Measurements from ENCODE around the gene RPSA.

The RPSA gene

GRCh38 chr3:39440316-39440715 is 33.8 kb downstream of the RPSA start:
- CTCF ChIA-PET: no interaction called here
- POLR2A ChIA-PET (ENCODE audit: low non-redundant PET): no interaction called here
- no peak for DNase-seq (ENCODE audit: low spot score)
- H3K27ac ChIP-seq: no peak overlapping the region
- TF ChIP-seq, protein P1, sequence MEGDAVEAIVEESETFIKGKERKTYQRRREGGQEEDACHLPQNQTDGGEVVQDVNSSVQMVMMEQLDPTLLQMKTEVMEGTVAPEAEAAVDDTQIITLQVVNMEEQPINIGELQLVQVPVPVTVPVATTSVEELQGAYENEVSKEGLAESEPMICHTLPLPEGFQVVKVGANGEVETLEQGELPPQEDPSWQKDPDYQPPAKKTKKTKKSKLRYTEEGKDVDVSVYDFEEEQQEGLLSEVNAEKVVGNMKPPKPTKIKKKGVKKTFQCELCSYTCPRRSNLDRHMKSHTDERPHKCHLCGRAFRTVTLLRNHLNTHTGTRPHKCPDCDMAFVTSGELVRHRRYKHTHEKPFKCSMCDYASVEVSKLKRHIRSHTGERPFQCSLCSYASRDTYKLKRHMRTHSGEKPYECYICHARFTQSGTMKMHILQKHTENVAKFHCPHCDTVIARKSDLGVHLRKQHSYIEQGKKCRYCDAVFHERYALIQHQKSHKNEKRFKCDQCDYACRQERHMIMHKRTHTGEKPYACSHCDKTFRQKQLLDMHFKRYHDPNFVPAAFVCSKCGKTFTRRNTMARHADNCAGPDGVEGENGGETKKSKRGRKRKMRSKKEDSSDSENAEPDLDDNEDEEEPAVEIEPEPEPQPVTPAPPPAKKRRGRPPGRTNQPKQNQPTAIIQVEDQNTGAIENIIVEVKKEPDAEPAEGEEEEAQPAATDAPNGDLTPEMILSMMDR (conservative IDR thresholded peaks at IDR 0.05; ENCODE audit: low read depth): no peak

DNA sequence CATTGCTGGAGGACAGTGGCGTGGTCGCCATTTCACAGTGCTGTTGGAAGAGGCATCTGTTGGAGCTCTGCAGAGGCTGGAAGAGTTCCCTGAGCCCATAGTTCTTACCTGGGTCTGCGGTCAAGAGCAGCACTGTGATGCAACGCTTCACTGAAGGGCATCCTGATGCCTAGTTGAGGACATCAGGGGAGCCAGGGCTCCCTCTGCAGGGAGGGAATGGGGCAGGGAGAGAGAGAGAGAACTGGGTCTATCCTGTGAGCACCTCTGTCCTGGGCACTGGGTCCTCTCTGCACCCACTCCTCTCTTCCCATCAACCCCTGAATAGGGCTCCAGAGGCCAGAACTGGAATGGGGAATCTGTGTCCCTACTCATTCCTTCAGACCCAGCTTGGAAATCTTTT is 37.0 kb downstream of the RPSA start:
- ChIA-PET POLR2A (ENCODE audit: low non-redundant PET) (no interaction called here), CTCF (interaction anchor here (0.6 kb wide), 1 partner anchor 8 kb away, joined by 3 read pairs; no protein-coding TSS in a partner anchor)
- TF ChIP-seq, protein P1 (conservative IDR thresholded peaks at IDR 0.05; ENCODE audit: low read depth): no peak
- H3K27ac ChIP-seq: no peak overlapping the region
- no peak for DNase-seq (ENCODE audit: low spot score)

- no peak for DNase-seq (ENCODE audit: low spot score)
- ChIA-PET POLR2A (ENCODE audit: low non-redundant PET) (no interaction called here), CTCF (no interaction called here)
- TF ChIP-seq, protein P1 (conservative IDR thresholded peaks at IDR 0.05; ENCODE audit: low read depth): no peak
- no peak overlapping the region for H3K27ac ChIP-seq
These were observed 39.4 kb downstream of the RPSA start for GRCh38 chr3:39445927-39446326.

DNA sequence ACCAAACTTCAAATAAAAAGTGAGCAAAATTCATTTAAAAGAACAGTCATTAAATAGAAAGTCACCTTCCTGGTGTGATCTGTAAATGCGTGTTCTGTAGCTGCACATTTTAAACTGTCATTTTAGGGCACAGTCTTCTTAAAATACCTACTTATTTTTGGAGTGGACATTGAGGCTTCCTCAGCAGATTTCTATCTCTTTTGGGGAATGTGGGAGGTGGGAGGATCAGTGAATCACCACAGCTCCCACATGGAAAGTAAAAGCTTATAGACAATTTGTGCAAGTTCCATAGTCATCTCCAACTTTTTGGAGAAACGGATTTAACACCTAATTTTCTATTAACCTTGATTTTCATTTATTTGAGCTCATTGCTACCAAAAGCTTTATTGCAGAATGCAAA is 39.9 kb downstream of the RPSA start:
- TF ChIP-seq, protein P1 (conservative IDR thresholded peaks at IDR 0.05; ENCODE audit: low read depth): no peak
- no peak overlapping the region for H3K27ac ChIP-seq
- no peak for DNase-seq (ENCODE audit: low spot score)
- ChIA-PET POLR2A (ENCODE audit: low non-redundant PET) (no interaction called here), CTCF (interaction anchor here (0.7 to 1.2 kb wide), 2 partner anchors 610 to 731 kb away, joined by 3 to 5 read pairs; no protein-coding TSS in a partner anchor)

DNA sequence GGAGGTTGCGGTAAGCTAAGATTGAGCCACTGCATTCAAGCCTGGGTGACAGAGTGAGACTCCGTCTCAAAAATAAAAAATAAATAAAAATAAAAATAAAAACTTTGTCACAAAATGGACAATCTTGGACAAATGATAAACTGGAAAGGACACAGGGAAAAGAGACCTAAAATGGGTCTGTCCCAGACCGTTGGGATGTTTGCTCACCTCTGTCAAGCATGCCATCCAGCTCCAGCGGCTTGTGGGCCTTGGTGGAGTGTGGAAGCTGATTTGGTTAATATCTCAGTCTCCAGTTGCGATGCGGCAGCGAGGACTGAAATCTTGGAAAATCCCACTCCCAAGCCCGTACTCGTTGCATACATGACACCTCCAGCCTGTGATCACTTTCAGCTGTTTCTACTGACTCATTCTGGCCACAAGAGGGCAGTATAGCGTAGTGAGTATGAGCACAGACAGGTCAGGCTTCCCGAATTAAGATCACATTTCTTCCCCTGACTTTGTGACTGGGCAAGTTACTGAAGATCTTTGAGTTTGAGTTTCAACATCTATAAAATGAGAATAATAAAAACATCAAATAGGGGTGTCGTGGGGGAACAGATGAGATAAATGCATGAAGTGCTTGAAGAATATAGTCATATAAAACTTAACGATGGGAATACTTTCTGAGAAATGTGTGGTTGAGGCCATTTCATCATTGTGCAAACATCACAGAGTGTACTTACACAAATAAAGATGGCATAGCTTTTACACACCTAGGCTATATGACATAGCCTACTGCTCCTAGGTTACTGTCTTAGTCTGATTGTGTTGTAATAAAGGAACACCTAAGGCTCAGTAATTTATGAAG is 41.3 kb downstream of the RPSA start:
- no peak overlapping the region for H3K27ac ChIP-seq
- POLR2A ChIA-PET (ENCODE audit: low non-redundant PET): no interaction called here
- CTCF ChIA-PET: interaction anchor here (0.5 to 1.2 kb wide), 8 partner anchors 10 to 729 kb away, joined by 3 to 6 read pairs (median 4); no protein-coding TSS in a partner anchor
- peak; percentile 79 for DNase-seq (ENCODE audit: low spot score)
- TF ChIP-seq, protein P1 (conservative IDR thresholded peaks at IDR 0.05; ENCODE audit: low read depth): peak; percentile 89

- TF ChIP-seq, protein P1 (conservative IDR thresholded peaks at IDR 0.05; ENCODE audit: low read depth): no peak
- POLR2A ChIA-PET (ENCODE audit: low non-redundant PET): no interaction called here
- no peak overlapping the region for H3K27ac ChIP-seq
- DNase-seq (ENCODE audit: low spot score): no peak
- CTCF ChIA-PET: interaction anchor here (0.7 to 1.0 kb wide), 2 partner anchors 11 to 51 kb away, joined by 4 read pairs; no protein-coding TSS in a partner anchor
These were observed 42.1 kb downstream of the RPSA start for GRCh38 chr3:39448506-39449233.
